HEK293T (cell line): ENCODE data around the gene SMPDL3B.

Experiments
- CTCF ChIA-PET: fragments of 350-600 bp; formaldehyde crosslinking; extraction: SDS; loops from one replicate; lab custom pipeline; 2021; ENCODE audit warnings: antibody characterized with exemption, inconsistent platforms; lab: Yijun Ruan, JAX
- POLR2A ChIA-PET: fragments of 350-600 bp; formaldehyde crosslinking; extraction: SDS; loops from one replicate; lab custom pipeline; 2020; ENCODE audit warnings: antibody characterized with exemption, inconsistent platforms; lab: Yijun Ruan, JAX
- DNase-seq: peaks from one replicate; pipeline ENCODE4 v3.0.0; 2012; ENCODE audit warnings: mixed read lengths; ENCODE audit errors: extremely low spot score
- ARNT ChIP-seq: fragments of 450-650 bp; IDR thresholded peaks from 2 replicates; pipeline ENCODE4 v1.6.1; 2017; ENCODE audit warnings: mild to moderate bottlenecking
- BHLHE40 ChIP-seq: fragments of 450-650 bp; IDR thresholded peaks from 2 replicates; pipeline ENCODE4 v1.6.1; 2016; ENCODE audit warnings: mild to moderate bottlenecking, moderate library complexity, borderline replicate concordance
- CTBP1 ChIP-seq: fragments of 450-650 bp; IDR thresholded peaks from 2 replicates; pipeline ENCODE4 v1.6.1; 2016; ENCODE audit warnings: borderline replicate concordance
- ELF4 ChIP-seq: fragments of 450-650 bp; IDR thresholded peaks from 2 replicates; pipeline ENCODE4 v1.6.1; 2017; ENCODE audit warnings: antibody characterized with exemption
- FOXA1 ChIP-seq: fragments of 450-650 bp; IDR thresholded peaks from 2 replicates; pipeline ENCODE4 v1.6.1; 2016; ENCODE audit warnings: mild to moderate bottlenecking
- FOXK2 ChIP-seq: fragments of 450-650 bp; IDR thresholded peaks from 2 replicates; pipeline ENCODE4 v1.6.1; 2016; ENCODE audit warnings: mild to moderate bottlenecking
- FOXM1 ChIP-seq: fragments of 450-650 bp; IDR thresholded peaks from 2 replicates; pipeline ENCODE4 v1.6.1; 2017; ENCODE audit warnings: mild to moderate bottlenecking, borderline replicate concordance
- HDGF ChIP-seq: fragments of 450-650 bp; IDR thresholded peaks from 2 replicates; pipeline ENCODE4 v1.6.1; 2017; ENCODE audit warnings: antibody characterized with exemption, borderline replicate concordance
- L3MBTL2 ChIP-seq: fragments of 450-650 bp; conservative IDR thresholded peaks from 2 replicates; pipeline ENCODE4 v1.6.1; 2016; ENCODE audit warnings: mild to moderate bottlenecking
- LEF1 ChIP-seq: fragments of 450-650 bp; IDR thresholded peaks from 2 replicates; pipeline ENCODE4 v1.6.1; 2017; ENCODE audit warnings: mild to moderate bottlenecking, borderline replicate concordance
- NFRKB ChIP-seq: fragments of 450-650 bp; IDR thresholded peaks from 2 replicates; pipeline ENCODE4 v1.6.1; 2016; ENCODE audit warnings: mild to moderate bottlenecking, moderate library complexity
- PKNOX1 ChIP-seq: fragments of 450-650 bp; IDR thresholded peaks from 2 replicates; pipeline ENCODE4 v1.6.1; 2016
- SP1 ChIP-seq: fragments of 450-650 bp; IDR thresholded peaks from 2 replicates; pipeline ENCODE4 v1.6.1; 2017
- SUZ12 ChIP-seq: fragments of 450-650 bp; IDR thresholded peaks from 2 replicates; pipeline ENCODE4 v1.6.1; 2016; ENCODE audit warnings: mild to moderate bottlenecking
- TARDBP ChIP-seq: fragments of 450-650 bp; IDR thresholded peaks from 2 replicates; pipeline ENCODE4 v1.6.1; 2016
- ZNF384 ChIP-seq: fragments of 450-650 bp; IDR thresholded peaks from 2 replicates; pipeline ENCODE4 v1.6.1; 2016

SMPDL3B gene

GRCh38 chr1:27945020-27945419 is 10.2 kb downstream of the SMPDL3B start:
- POLR2A ChIA-PET = interaction anchor here (1.0 to 1.8 kb wide), 2 partner anchors 9 to 15 kb away, joined by 3 to 5 read pairs (median 3); partner anchors contain the start of gene XKR8
- CTCF ChIA-PET = no interaction called here
- TF ChIP-seq SP1 (no peak), FOXM1 (no peak), TARDBP (no peak), NFRKB (no peak), BHLHE40 (no peak), SUZ12 (no peak), ZNF384 (no peak), FOXA1 (no peak), HDGF (no peak), LEF1 (no peak), FOXK2 (no peak), CTBP1 (no peak), PKNOX1 (no peak), ARNT (no peak), ELF4 (no peak), L3MBTL2 (no peak)

GRCh38 chr1:27949027-27949426 is 14.2 kb downstream of the SMPDL3B start:
- no peak for DNase-seq
- ChIA-PET POLR2A (no interaction called here), CTCF (interaction anchor here (0.9 kb wide), 1 partner anchor 9 kb away, joined by 5 read pairs; no protein-coding TSS in a partner anchor)
- TF ChIP-seq NFRKB (no peak), HDGF (no peak), FOXM1 (no peak), SUZ12 (no peak), SP1 (no peak), ZNF384 (no peak), CTBP1 (no peak), ELF4 (no peak), TARDBP (no peak), LEF1 (no peak), ARNT (no peak), FOXA1 (no peak), L3MBTL2 (no peak), PKNOX1 (no peak), BHLHE40 (no peak)

More at GRCh38 chr1:27945020-27945419, 10.2 kb downstream of the SMPDL3B start:
- no peak for DNase-seq

GRCh38 chr1:27951396-27951795 is 16.6 kb downstream of the SMPDL3B start:
- DNase-seq = no peak
- no peak for TF ChIP-seq LEF1
- CTCF ChIA-PET = interaction anchor here (1.5 to 1.7 kb wide), 2 partner anchors 9 to 12 kb away, joined by 4 to 7 read pairs; partner anchors contain the start of gene XKR8
- POLR2A ChIA-PET = no interaction called here

GRCh38 chr1:27952147-27952546 is 17.3 kb downstream of the SMPDL3B start:
- ChIA-PET POLR2A (no interaction called here), CTCF (interaction anchor here (1.5 to 1.7 kb wide), 2 partner anchors 8 to 12 kb away, joined by 4 to 7 read pairs; partner anchors contain the start of gene XKR8)
- DNase-seq = no peak
- TF ChIP-seq SP1 (no peak), SUZ12 (no peak), BHLHE40 (no peak), PKNOX1 (no peak), ZNF384 (no peak), FOXA1 (no peak), HDGF (no peak), FOXM1 (no peak), TARDBP (no peak), ARNT (no peak), LEF1 (no peak), ELF4 (no peak), L3MBTL2 (no peak), FOXK2 (no peak), CTBP1 (no peak), NFRKB (no peak)

- ChIA-PET CTCF (interaction anchor here (0.5 kb wide), 1 partner anchor 414 kb away, joined by 3 read pairs; no protein-coding TSS in a partner anchor), POLR2A (no interaction called here)
- TF ChIP-seq SUZ12 (no peak), TARDBP (no peak), ELF4 (no peak), PKNOX1 (no peak), BHLHE40 (no peak), FOXA1 (no peak), L3MBTL2 (no peak), NFRKB (no peak), ARNT (no peak), FOXM1 (no peak), SP1 (no peak), FOXK2 (no peak), HDGF (no peak), LEF1 (no peak), CTBP1 (no peak), ZNF384 (no peak)
- DNase-seq = no peak
Measured at GRCh38 chr1:27954186-27954585, 19.4 kb downstream of the SMPDL3B start.
